ENCODE results near the gene BLVRA.

- TF ChIP-seq CTCF (IDR thresholded peaks at IDR 0.05) (no peak), NR3C1 (IDR thresholded peaks at IDR 0.05) (no peak), POLR2A (IDR thresholded peaks at IDR 0.05; ENCODE audit: low read length) (no peak)
Measured at GRCh38 chr7:43779045-43779812, 20.7 kb downstream of the BLVRA start.
